HL-60 (cell line): Measurements from ENCODE around the gene UBE2G1.

Source experiments
- GABPA ChIP-seq: IDR thresholded peaks from 2 replicates; pipeline ENCODE4 v1.6.1; 2012; ENCODE audit warnings: low read depth
- POLR2AphosphoS5 ChIP-seq: IDR thresholded peaks from 2 replicates; pipeline ENCODE4 v1.6.1; 2012; ENCODE audit warnings: low read depth
- TF ChIP-seq, protein P1 (sequence below): IDR thresholded peaks from one replicate; pipeline ENCODE4 v1.5.1; 2011; ENCODE audit warnings: low read length, control low read depth, inconsistent platforms; ENCODE audit not compliant: insufficient read depth
- TF ChIP-seq, protein P2 (sequence below): IDR thresholded peaks from 2 replicates; pipeline ENCODE4 v1.6.1; 2012; ENCODE audit warnings: low read depth; ENCODE audit not compliant: insufficient replicate concordance

- TF ChIP-seq GABPA = no peak
- no peak for TF ChIP-seq POLR2AphosphoS5
- TF ChIP-seq, protein P1, sequence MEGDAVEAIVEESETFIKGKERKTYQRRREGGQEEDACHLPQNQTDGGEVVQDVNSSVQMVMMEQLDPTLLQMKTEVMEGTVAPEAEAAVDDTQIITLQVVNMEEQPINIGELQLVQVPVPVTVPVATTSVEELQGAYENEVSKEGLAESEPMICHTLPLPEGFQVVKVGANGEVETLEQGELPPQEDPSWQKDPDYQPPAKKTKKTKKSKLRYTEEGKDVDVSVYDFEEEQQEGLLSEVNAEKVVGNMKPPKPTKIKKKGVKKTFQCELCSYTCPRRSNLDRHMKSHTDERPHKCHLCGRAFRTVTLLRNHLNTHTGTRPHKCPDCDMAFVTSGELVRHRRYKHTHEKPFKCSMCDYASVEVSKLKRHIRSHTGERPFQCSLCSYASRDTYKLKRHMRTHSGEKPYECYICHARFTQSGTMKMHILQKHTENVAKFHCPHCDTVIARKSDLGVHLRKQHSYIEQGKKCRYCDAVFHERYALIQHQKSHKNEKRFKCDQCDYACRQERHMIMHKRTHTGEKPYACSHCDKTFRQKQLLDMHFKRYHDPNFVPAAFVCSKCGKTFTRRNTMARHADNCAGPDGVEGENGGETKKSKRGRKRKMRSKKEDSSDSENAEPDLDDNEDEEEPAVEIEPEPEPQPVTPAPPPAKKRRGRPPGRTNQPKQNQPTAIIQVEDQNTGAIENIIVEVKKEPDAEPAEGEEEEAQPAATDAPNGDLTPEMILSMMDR = no peak
- TF ChIP-seq, protein P2, sequence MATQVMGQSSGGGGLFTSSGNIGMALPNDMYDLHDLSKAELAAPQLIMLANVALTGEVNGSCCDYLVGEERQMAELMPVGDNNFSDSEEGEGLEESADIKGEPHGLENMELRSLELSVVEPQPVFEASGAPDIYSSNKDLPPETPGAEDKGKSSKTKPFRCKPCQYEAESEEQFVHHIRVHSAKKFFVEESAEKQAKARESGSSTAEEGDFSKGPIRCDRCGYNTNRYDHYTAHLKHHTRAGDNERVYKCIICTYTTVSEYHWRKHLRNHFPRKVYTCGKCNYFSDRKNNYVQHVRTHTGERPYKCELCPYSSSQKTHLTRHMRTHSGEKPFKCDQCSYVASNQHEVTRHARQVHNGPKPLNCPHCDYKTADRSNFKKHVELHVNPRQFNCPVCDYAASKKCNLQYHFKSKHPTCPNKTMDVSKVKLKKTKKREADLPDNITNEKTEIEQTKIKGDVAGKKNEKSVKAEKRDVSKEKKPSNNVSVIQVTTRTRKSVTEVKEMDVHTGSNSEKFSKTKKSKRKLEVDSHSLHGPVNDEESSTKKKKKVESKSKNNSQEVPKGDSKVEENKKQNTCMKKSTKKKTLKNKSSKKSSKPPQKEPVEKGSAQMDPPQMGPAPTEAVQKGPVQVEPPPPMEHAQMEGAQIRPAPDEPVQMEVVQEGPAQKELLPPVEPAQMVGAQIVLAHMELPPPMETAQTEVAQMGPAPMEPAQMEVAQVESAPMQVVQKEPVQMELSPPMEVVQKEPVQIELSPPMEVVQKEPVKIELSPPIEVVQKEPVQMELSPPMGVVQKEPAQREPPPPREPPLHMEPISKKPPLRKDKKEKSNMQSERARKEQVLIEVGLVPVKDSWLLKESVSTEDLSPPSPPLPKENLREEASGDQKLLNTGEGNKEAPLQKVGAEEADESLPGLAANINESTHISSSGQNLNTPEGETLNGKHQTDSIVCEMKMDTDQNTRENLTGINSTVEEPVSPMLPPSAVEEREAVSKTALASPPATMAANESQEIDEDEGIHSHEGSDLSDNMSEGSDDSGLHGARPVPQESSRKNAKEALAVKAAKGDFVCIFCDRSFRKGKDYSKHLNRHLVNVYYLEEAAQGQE = no peak
Measured at GRCh38 chr17:4287710-4288109, 78.8 kb downstream of the UBE2G1 start.
